DMS 273 treated with DMSO at 0.1 percent for 48 hours (cell line): Measurements from ENCODE around the gene FTCD.
"Not testable (repeated sequence)": the region's sequence is repeated elsewhere in the genome, so short reads cannot be mapped to it uniquely, and the experiment has no call there.

ENCODE experiments used
- DNase-seq: peaks from one replicate; lab custom pipeline; 2025; lab: John Stamatoyannopoulos, UW

Gene FTCD

DNA sequence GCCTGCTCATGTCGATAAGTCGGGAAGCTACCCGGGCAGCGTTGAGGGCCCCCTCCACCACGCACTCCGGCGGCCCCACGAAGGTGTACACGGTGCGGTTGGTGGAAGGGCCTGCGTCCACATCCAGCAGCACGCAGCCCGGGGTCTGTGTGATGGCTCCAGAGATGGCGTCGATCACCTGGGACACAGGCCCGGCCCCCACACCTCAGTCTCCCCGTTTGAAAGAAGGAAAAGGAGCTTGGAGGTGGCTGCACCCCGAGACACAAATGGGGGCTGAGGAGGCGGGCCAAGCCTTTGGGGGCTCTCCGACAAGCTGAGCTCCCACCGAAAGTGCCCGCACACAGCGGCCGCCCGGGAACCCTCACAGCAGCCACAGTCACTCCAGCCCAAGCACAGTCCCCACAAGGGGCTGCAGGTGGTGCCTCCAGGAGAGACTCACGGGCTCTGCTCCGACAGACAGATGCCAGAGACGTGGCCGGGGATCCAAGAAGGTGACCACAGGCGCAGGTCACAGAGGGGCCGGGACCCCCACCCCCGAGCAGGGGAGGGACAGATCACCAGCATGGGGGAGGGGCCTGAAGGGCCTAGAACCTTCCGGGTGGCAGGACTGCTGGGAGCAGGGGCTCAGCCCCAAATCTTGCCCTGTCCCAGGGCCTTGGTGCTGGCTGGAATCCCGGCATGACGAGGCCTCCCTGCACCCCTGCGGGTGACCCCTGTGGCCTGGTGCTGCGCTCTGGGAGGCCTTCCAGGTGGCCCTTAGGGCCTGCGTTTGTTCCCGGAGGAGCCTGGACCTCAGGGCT, 1.0 kb downstream of the FTCD start:
- DNase-seq: no peak

- DNase-seq: no peak
Observed at GRCh38 chr21:46153247-46154154, 1.9 kb downstream of the FTCD start.

DNA sequence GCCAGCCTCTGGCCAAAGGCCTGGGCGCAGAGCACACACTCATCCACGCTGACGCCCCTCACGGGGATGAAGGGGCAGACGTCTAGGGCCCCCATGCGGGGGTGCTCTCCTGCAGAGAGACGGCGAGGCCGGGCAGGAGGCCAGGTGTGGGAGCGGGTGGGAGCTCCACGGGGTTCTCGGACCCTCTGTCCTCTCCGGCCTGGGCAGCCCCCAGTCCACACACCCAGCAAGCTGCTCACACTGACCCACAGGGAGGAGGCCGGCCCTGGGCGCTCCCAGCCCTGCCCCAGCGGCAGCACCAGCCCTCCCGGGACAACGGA, 2.5 kb downstream of the FTCD start:
- DNase-seq: no peak

- DNase-seq: no peak
Observed at GRCh38 chr21:46151989-46152926, 3.1 kb downstream of the FTCD start.

- no peak for DNase-seq
Observed at GRCh38 chr21:46151261-46151988, 4.0 kb downstream of the FTCD start.

DNA sequence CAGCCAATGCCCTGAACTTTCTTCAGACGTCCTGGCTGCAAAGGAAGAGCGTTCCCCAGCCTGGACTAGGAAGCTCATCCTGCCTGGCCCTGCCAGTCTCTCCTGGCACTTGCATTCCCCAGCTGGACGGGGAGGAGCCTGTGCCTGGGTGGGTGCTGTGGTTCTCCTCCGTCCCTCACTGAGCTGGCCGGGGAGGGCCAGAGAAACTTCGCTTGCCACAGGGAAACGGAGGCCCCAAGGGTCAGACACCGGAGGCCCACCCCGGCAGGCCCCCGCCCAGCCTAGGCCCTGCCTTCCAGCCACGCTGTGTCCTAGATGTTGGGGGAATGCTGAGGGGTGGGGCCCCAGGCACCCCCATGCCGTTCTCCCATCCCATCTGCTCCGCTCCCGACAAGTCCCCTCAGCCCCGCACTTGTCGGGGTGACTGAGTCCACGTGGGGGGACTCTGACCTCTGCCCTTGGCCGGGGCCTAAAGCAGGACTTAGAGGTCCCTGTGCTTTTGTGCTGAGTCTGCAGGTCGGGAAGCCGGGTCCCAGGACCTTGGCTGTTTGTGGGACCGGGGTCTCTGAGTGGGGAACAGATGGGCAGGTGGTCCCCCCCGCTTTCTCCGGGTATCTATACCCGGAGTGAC, 4.8 kb downstream of the FTCD start:
- DNase-seq: no peak

GRCh38 chr21:46150073-46150472, 5.3 kb downstream of the FTCD start:
- no peak for DNase-seq

GRCh38 chr21:46149205-46149901, 6.0 kb downstream of the FTCD start:
- no peak for DNase-seq

DNA sequence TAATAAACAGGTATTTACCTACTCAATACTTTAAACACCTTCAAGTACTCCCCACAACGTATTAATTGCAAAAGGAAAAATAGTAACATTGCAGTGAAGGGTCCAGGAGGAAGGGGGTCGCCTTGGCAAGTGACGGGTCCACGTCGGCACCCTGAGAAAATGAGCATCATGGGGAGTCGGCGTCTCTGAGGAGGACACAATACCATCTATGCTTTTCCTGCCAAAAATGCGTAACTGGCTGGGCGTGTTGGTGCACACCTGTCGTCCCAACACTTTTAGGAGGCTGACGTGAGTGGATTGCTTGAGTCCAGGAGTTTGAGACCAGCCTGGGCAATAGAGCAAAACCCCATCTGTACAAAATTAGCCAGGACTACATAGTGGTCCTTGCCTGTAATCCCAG, 7.3 kb downstream of the FTCD start:
- DNase-seq: no peak

DNA sequence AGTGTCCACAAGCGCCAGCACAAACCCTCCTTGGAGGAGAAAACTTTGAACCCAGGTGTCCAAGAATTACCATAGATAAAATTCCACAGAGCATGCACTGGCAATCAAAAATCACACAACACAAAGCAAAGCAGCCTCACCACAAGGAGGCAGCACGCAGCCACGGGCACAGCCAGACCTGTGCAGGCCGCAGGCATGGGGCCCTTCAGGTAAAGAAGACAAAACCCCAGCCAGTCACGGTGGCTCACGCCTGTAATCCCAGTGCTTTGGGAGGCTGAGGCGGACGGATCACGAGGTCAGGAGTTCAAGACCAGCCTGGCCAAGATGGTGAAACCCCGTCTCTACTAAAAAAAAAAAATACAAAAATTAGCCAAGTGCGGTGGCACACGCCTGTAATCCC, 8.0 kb downstream of the FTCD start:
- DNase-seq: not testable (repeated sequence)

GRCh38 chr21:46146856-46147255, 8.5 kb downstream of the FTCD start:
- no peak for DNase-seq

DNA sequence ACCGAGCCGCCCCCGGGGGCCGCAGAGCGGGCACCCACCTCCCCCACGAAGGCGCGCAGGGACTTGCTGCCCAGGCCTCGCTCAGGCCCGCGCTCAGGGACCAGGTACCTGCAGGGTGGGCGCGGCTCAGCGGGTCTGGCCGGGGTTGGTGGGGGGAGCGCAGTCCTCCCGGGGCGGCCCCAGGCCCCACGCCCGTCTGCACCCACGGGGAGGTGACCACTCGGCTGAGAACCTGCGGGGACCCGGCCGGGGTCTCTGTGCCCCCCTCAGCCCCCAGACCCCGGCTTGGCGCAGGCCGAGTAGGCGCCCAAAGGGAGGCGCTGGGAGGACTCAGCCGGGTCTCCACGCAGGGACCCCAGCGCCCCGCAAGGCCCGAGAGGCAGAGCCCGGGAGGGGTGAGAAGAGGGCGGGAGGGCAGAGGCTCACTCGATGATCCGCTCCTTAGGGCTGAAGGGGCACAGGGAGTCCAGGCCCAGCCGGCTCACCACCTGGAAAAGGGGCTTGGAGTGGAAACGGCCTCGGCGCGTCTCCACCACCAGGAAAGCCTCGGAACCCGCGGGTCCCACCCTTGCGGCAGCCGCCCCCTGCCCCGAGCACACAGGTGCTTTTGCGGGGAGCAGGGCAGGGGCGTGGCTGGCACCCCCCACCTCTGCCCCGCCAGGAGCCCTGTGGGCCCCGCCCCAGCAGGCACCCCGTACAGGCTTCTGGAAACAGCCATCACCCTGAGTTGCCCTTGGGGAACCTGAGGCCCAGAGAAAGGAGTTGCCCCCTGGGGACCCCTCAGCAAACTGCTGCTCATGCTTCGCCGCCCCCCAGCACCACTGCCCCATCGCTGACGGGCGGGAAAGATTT, 9.3 kb downstream of the FTCD start:
- DNase-seq: no peak

- no peak for DNase-seq
Observed at GRCh38 chr21:46145159-46145839, 10.1 kb downstream of the FTCD start.

- DNase-seq: no peak
Observed at GRCh38 chr21:46144464-46145070, 10.8 kb downstream of the FTCD start.

GRCh38 chr21:46142582-46143473, 12.6 kb downstream of the FTCD start:
- DNase-seq: no peak

GRCh38 chr21:46141767-46142581, 13.4 kb downstream of the FTCD start:
- no peak for DNase-seq
